Lung (tissue), 12 donors: Measurements from ENCODE around the gene BCL2L15. TPM values are rescaled to one million over a fixed set of nuclear protein-coding genes. Genes with fewer than 3 reads are reported as not detected.
"Not testable (repeated sequence)": the region's sequence is repeated elsewhere in the genome, so short reads cannot be mapped to it uniquely, and the experiment has no call there.

Experiments used
- ATAC-seq: fragments of 200-7000 bp; cut with Tn5 transposase; one replicate; pipeline ENCODE4 v1.9.1; 2020; ENCODE audit warnings: moderate number of reproducible peaks; ENCODE audit not compliant: insufficient read depth, low FRiP score
- DNase-seq, 3 donors: peaks; one replicate each; pipeline ENCODE4 v3.0.0-alpha.2; 2013 to 2017
- H3K27ac ChIP-seq, 2 donors: one replicate each; pipeline ENCODE4 v1.5.1; 2013; ENCODE audit warnings: mild to moderate bottlenecking in 2 of 2, moderate library complexity in 2 of 2, control low read depth in 1 of 2, inconsistent platforms in 1 of 2, low read depth in 1 of 2, low read length in 1 of 2
- H3K27me3 ChIP-seq, 3 donors: one replicate each; pipeline ENCODE4 v1.5.1; 2013; ENCODE audit warnings: low read length in 2 of 3; ENCODE audit not compliant: control insufficient read depth in 3 of 3, insufficient read depth in 3 of 3
- H3K36me3 ChIP-seq, 4 donors: one replicate each; pipeline ENCODE4 v1.5.1; 2013; ENCODE audit warnings: low read length in 4 of 4, mild to moderate bottlenecking in 1 of 4, moderate library complexity in 1 of 4; ENCODE audit not compliant: control insufficient read depth in 4 of 4, insufficient read depth in 4 of 4
- H3K4me1 ChIP-seq, 5 donors: one replicate each; pipeline ENCODE4 v1.5.1; 2013; ENCODE audit warnings: low read length in 5 of 5, mild to moderate bottlenecking in 2 of 5, moderate library complexity in 1 of 5; ENCODE audit not compliant: control insufficient read depth in 5 of 5, insufficient read depth in 5 of 5
- H3K4me3 ChIP-seq: one replicate; pipeline ENCODE4 v1.5.1; 2013; ENCODE audit warnings: mild to moderate bottlenecking, control low read depth, moderate library complexity
- H3K9ac ChIP-seq, 2 donors: one replicate each; pipeline ENCODE4 v1.5.1; 2013; ENCODE audit warnings: low read length in 2 of 2, control low read depth in 1 of 2; ENCODE audit not compliant: insufficient read depth in 1 of 2
- H3K9me3 ChIP-seq, 4 donors: one replicate each; pipeline ENCODE4 v1.5.1; 2013; ENCODE audit warnings: low read length in 3 of 4, mild to moderate bottlenecking in 1 of 4, moderate library complexity in 1 of 4; ENCODE audit not compliant: control insufficient read depth in 4 of 4, insufficient read depth in 3 of 4
- WGBS, 2 donors: extraction: QIAGEN DNeasy Blood & Tissue Kit; methylation state at CpG; one replicate each; pipeline ENCODE4 v1.1.7; 2013; 5-methylcytosine and 5-hydroxymethylcytosine counted together
- polyA plus RNA-seq, 2 donors: library from polyadenylated mRNA; stranded (reverse); fragments of 200-250 nt; gene quantifications; one replicate each; pipeline ENCODE4 v1.2.1, GENCODE V29; 2013
- total RNA-seq, 2 donors: library from RNA; depleted of rRNA in 1 of 2; stranded (reverse); fragments of >200 nt in 1 of 2; gene quantifications; one replicate each; pipeline ENCODE4 v1.2.1, GENCODE V29; 2014 to 2021
- TF ChIP-seq, protein P1 (sequence below): IDR thresholded peaks from 2 replicates; pipeline ENCODE4 v1.5.1; 2012; ENCODE audit warnings: mild to moderate bottlenecking; ENCODE audit errors: control extremely low read depth, extremely low read depth
- donor health status: control.
- donor health status: control.
- donor health status: Bipolar disorder and iron deficiency.
- donor health status: healthy.
- donor health status: DM: yes; HTN: yes; CAD: no.

BCL2L15 gene
- total and polyA plus RNA-seq, 4 donors: 1.9 to 7.0 (median 3.2) TPM

DNA sequence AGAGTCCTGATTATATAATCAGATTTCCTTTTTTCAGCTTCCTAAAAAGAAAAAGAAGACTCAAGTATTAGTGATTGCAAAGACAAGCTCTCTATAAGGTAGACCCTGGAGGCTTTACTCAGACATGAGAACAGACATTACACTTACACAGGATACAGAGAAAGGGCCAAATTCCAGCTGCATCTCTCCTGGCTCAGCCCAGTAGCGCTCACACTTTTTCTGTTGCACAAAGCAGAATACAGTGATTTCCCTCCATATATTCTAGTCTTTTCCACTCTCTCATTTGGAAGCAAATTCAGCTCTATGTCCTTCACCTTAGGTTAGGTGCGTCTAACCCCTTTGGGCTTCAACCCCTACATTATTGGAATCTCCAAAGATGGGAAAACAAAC, 31.0 kb downstream of the BCL2L15 start:
- Histone ChIP-seq H3K4me1 (no peaks in the 10 kb centered on the region), H3K9me3 (no peaks in the 10 kb centered on the region), H3K9ac (no peak overlapping the region), H3K36me3 (no peaks in the 10 kb centered on the region), H3K27me3 (no peaks in the 10 kb centered on the region), H3K27ac (no peak overlapping the region), H3K4me3 (no peak overlapping the region)
- DNase-seq: no peak
- no peak for ATAC-seq
- TF ChIP-seq, protein P1, sequence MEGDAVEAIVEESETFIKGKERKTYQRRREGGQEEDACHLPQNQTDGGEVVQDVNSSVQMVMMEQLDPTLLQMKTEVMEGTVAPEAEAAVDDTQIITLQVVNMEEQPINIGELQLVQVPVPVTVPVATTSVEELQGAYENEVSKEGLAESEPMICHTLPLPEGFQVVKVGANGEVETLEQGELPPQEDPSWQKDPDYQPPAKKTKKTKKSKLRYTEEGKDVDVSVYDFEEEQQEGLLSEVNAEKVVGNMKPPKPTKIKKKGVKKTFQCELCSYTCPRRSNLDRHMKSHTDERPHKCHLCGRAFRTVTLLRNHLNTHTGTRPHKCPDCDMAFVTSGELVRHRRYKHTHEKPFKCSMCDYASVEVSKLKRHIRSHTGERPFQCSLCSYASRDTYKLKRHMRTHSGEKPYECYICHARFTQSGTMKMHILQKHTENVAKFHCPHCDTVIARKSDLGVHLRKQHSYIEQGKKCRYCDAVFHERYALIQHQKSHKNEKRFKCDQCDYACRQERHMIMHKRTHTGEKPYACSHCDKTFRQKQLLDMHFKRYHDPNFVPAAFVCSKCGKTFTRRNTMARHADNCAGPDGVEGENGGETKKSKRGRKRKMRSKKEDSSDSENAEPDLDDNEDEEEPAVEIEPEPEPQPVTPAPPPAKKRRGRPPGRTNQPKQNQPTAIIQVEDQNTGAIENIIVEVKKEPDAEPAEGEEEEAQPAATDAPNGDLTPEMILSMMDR: no peak
- WGBS, 2 donors: 96% methylated on average over 2 of the region's 2 CpGs

GRCh38 chr1:113855630-113856400, 31.6 kb downstream of the BCL2L15 start:
- WGBS, 2 donors: 87 to 98% methylated on average over 4 of the region's 4 CpGs
- ATAC-seq: no peak

DNA sequence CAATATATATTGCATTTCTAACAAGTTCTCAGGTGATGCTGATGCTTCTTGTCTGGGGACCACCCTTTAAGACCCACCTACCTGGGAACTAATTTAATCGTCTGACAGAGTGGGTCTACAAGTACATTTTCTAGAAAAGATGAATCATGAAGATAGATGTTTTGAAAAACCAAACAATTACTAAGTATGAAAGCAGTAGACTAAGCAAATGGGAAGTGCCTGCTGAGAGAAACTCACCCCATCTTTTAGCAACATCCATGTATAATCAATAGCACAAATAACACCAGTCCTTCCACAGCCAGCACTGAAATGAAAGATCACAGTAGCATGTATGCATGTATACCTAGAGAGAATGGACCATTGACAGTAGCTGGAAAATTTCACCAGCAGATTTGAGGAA, 33.1 kb downstream of the BCL2L15 start:
- WGBS, 2 donors: 58 to 97% methylated on average over 1 of the region's 1 CpG
- TF ChIP-seq, protein P1: no peak
- Histone ChIP-seq H3K4me1 (no peaks in the 10 kb centered on the region), H3K27me3 (no peaks in the 10 kb centered on the region), H3K4me3 (no peak overlapping the region), H3K9me3 (no peaks in the 10 kb centered on the region), H3K9ac (no peak overlapping the region), H3K27ac (no peak overlapping the region), H3K36me3 (no peaks in the 10 kb centered on the region)
- ATAC-seq: no peak
- no peak for DNase-seq

More at GRCh38 chr1:113855630-113856400, 31.6 kb downstream of the BCL2L15 start:
- no peaks in the 10 kb centered on the region for H3K9me3 ChIP-seq
- H3K4me3 ChIP-seq: no peak overlapping the region
- H3K27me3 ChIP-seq: no peaks in the 10 kb centered on the region
- no peaks in the 10 kb centered on the region for H3K4me1 ChIP-seq
- no peak overlapping the region for H3K9ac ChIP-seq
- no peak overlapping the region for H3K27ac ChIP-seq
- DNase-seq: no peak
- H3K36me3 ChIP-seq: no peaks in the 10 kb centered on the region
- TF ChIP-seq, protein P1: no peak

- not testable (repeated sequence) for ATAC-seq, H3K36me3 ChIP-seq, H3K4me3 ChIP-seq, H3K9ac ChIP-seq, DNase-seq, H3K9me3 ChIP-seq, H3K27me3 ChIP-seq, H3K27ac ChIP-seq, H3K4me1 ChIP-seq
- 81 to 86% methylated on average over 6 of the region's 6 CpGs for WGBS, 2 donors
Observed at GRCh38 chr1:113852694-113853093, 34.7 kb downstream of the BCL2L15 start.
